GM19324 (cell line): ENCODE data around the gene SPINK1.
"Not testable (repeated sequence)": the region's sequence is repeated elsewhere in the genome, so short reads cannot be mapped to it uniquely, and the experiment has no call there.

Source experiments
- ATAC-seq: cut with Tn5 transposase; IDR thresholded peaks from one replicate; pipeline ENCODE4 v1.9.1; 2021; ENCODE audit warnings: mild to moderate bottlenecking, moderate library complexity; ENCODE audit not compliant: unreplicated experiment, low FRiP score

SPINK1 gene

GRCh38 chr5:147809830-147810666 is 21.4 kb downstream of the SPINK1 start:
- no peak for ATAC-seq

GRCh38 chr5:147805030-147805454 is 26.4 kb downstream of the SPINK1 start:
- ATAC-seq, result peak; percentile 83

GRCh38 chr5:147804334-147804733 is 27.1 kb downstream of the SPINK1 start:
- no peak for ATAC-seq

DNA sequence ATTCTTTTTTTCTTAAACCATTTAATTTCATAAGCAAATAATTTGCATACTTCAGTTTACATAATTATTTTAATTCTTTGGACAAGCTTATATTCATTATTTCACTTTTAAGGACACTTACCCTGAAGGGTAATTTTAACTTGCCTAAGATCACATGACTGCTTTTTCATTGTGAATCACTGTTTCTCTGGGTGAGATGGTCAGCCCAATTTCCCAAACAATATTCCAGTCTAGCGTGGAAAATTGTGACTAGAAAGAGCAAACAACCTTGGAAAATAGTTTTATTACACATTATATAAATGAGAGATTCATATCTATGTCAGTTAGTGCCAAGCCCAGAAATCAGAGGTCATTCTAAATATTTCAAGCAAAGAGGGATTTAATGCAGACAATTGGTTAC is 27.5 kb downstream of the SPINK1 start:
- no peak for ATAC-seq

GRCh38 chr5:147803161-147803560 is 28.3 kb downstream of the SPINK1 start:
- not testable (repeated sequence) for ATAC-seq

- no peak for ATAC-seq
Observed at GRCh38 chr5:147801461-147801860, 30.0 kb downstream of the SPINK1 start.

GRCh38 chr5:147800491-147800890 is 31.0 kb downstream of the SPINK1 start:
- ATAC-seq, result no peak

DNA sequence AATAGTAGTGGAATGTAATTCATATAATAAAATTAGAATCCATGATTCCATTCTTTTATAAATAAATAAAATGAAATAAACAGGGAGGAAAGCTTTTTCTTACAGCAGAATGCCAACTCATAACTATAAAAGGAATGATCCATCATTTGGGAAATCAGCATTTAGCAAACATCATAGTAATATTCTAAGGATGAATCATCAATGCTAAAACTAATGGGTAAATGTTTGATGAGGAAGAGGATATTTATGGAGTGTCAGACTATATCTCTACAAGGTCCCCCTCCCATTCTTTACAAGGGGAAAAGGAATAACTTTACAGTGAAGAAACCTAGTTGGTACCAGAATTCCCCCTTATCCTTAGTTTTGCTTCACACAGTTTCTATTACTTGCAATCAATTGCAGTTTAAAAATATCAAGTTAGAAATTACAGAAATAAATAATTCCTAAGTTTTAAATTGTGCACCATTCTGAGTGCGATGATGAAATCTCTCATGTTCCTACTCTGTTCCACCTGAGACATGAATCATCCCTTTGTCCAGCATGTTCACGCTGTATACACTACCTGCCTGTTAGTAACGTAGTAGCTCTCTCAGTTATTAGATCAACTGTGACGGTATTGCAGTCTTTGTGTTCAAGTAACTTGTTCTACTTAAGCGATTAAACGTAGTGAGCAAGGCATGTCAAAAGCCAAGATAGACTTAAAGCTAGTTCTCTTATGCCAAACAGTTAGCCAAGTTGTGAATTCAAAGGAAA is 34.7 kb downstream of the SPINK1 start:
- ATAC-seq, result no peak

DNA sequence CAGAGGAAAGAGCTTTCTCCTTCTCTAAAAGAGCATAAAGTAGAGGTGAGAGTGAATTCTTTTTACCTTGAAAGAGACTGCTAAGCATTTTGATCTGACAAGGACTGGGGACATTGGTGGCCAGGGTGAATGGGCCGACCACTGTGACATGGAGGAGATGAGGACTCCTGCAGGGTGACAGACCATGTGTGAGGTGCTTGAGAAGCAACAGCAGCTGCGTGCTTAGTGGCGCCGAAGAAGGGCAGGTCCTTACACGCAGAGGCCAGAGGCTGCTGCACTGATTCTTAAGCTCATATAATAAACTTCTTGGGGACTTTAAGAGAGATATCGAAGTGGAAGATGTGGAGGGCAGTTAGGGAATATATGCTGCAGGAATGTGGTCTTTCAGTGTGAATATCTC is 40.3 kb downstream of the SPINK1 start:
- no peak for ATAC-seq

DNA sequence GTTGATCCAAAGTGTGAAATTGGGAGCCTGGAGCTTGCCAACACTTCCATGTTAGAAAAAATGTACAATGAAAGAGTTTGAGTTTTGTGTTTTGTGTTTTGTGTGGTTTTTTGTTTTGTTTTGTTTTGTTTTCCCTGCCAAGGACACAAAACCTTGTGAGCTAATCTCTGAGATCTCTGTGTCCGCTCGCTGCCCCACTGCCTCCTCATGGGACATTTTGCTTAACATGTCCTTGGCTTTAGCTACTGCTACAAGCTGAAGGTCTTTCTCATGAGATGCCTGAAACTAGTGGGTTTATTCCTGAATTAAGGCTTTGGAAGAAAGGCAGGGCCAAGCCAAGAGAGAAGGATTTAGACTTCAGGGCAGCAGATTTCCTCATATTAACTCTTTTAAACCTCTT is 41.7 kb downstream of the SPINK1 start:
- no peak for ATAC-seq

GRCh38 chr5:147788023-147788422 is 43.4 kb downstream of the SPINK1 start:
- ATAC-seq, result no peak

- no peak for ATAC-seq
Observed at GRCh38 chr5:147786142-147786541, 45.3 kb downstream of the SPINK1 start.

GRCh38 chr5:147784146-147784987 is 47.1 kb downstream of the SPINK1 start:
- ATAC-seq, result no peak

DNA sequence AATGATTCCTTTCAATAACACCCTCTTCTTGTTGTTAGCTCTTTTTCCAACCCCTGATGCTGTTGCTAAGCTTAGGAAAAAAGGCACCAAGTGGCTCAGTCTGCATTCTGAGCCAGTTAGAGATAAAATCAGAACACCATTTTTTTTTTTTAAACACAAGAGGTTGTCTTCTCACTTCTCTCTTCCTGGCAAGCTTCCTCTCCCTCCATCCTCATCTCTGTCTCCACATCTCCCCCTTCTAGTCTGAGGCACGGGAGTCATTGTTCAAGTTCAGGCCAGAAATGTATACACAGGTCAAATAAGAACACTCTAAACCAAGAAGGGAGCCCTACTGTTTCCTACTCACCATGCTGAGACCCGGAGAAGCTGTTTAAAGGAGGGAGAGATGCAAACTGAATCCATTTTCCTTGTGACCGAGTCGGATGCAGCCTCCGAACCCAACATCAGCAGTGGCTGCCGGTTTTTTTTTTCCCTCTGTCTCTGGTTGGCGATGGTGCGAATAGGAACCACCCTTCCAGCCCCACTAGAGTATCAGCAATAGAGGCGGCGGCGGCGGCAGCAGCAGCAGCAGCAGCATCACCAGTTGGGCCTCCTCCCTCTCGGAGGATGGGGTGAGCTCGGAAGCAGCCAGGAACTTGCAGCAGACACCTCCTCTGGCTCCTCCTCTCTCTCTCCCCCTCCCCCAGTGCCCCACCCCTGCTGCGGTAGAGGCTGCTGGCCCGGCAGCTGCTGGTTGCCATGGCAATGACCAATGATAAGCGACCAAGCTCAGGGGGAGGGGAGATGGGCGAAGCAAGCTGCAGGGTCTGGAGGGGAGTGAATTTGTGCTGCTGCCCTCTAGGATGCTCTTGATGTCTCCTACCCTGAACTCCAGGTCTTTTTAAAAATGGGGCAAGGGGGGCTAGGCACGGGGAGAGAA is 49.1 kb downstream of the SPINK1 start, which contains the start of gene JAKMIP2:
Gene JAKMIP2, minus strand, starts transcription at position 619 of the 919 bp plus-strand sequence. CDS start 110,922 bp downstream, outside the sequence.
- ATAC-seq, result no peak

DNA sequence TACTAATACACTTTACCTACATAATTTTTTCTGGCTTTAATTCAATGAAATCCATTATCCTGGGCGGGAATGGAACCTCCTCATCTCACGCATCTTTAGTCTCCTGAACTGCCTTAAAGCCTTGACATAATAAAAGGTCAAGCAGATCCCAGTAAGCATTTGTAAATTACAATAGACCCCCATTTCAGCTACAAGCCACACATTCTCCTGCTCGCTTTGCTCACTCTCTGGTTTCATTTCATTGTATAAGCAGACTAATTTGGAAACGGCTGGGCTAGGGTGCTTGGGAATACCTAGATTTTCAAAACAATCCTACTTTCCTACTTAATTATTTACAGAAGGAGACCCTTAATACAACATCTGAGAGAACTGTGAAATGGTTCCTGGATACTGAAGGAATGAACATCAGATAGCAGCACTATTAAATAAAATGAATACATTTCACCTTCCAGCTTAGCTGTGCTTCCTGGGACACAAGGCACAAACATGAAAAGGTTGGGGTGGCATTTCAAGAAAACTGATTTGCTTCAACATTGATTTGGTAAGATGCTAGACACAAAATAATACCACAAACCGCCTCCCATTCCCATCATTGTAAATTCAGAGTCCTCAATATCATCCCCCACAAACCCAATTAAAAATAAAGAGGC is 50.4 kb downstream of the SPINK1 start:
- ATAC-seq, result no peak

DNA sequence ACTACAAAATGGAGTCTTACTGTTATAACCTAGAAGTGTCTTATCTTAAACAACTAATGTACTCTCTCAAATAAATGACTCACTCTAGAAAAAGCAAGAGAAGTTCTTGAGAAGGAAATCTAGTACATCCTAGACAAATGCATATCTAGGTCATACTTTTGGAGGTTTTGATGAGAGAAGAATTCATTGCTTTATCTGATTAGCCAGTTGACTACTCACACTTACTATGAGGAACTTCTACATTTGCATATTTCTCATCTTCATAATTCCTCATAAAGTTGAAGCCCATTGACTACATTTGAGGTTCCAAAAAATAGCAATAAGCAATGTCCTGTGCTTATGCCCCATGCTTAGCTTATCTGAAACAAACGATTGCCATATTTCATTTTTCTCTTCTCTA is 51.8 kb downstream of the SPINK1 start:
- ATAC-seq, result no peak

DNA sequence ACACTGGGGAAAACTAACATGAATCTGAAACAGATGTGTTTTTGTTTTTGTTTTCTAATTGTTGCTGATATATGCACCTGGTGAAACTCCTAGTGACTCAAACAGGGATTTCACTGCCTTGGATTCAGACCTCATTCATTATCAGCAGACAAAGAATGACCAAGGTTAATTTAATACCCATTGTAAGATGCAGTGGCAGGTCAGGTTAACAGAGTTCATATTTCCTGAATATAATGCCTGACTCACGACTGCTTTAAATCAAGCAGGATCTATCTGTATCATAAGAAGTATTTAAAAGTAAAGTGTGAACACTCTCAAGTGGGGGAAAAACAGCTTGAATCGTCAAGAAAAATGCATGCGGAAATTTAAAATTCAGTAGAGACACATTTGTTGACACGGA is 54.5 kb downstream of the SPINK1 start:
- no peak for ATAC-seq
